Retinal pigment epithelial cell (primary cell): Measurements from ENCODE around the gene MYL9.
"Not testable (repeated sequence)": the region's sequence is repeated elsewhere in the genome, so short reads cannot be mapped to it uniquely, and the experiment has no call there.

ENCODE experiments used
- DNase-seq: peaks from one replicate; pipeline ENCODE4 v3.0.0-alpha.2; 2010; ENCODE audit warnings: low read depth
- H3K4me3 ChIP-seq: 2 replicates; pipeline ENCODE4 v1.5.1; 2011; ENCODE audit warnings: mild to moderate bottlenecking, low read length, control low read depth, moderate library complexity
- CTCF ChIP-seq: conservative IDR thresholded peaks from 2 replicates; pipeline ENCODE4 v1.5.1; 2011; ENCODE audit warnings: low read depth, low read length, control low read depth, inconsistent platforms

The MYL9 gene

GRCh38 chr20:36549942-36550789 is 8.8 kb downstream of the MYL9 start:
- TF ChIP-seq CTCF: no peak
- no peak overlapping the region for H3K4me3 ChIP-seq
- DNase-seq: no peak

GRCh38 chr20:36550790-36551299 is 9.5 kb downstream of the MYL9 start:
- H3K4me3 ChIP-seq: no peak overlapping the region
- TF ChIP-seq CTCF: no peak
- no peak for DNase-seq

GRCh38 chr20:36555248-36555647 is 13.9 kb downstream of the MYL9 start:
- DNase-seq: no peak
- TF ChIP-seq CTCF: no peak
- no peak overlapping the region for H3K4me3 ChIP-seq

- no peak overlapping the region for H3K4me3 ChIP-seq
- DNase-seq: no peak
- TF ChIP-seq CTCF: no peak
These were observed 21.4 kb downstream of the MYL9 start for GRCh38 chr20:36562724-36563123.

GRCh38 chr20:36563374-36563773 is 22.1 kb downstream of the MYL9 start:
- DNase-seq: no peak
- no peak for TF ChIP-seq CTCF
- no peak overlapping the region for H3K4me3 ChIP-seq

GRCh38 chr20:36564078-36564725 is 22.9 kb downstream of the MYL9 start:
- not testable (repeated sequence) for DNase-seq, H3K4me3 ChIP-seq

GRCh38 chr20:36564726-36565121 is 23.4 kb downstream of the MYL9 start:
- not testable (repeated sequence) for DNase-seq, H3K4me3 ChIP-seq

- H3K4me3 ChIP-seq: no peak overlapping the region
- DNase-seq: no peak
- TF ChIP-seq CTCF: no peak
These were observed 24.2 kb downstream of the MYL9 start for GRCh38 chr20:36565520-36565919.
